HCT116 (cell line): Measurements from ENCODE around the gene ATXN7L3B.

Source experiments
- EZH2 ChIP-seq: fragments of 200-600 bp; sonication (generic); IDR thresholded peaks from 2 replicates; pipeline ENCODE4 v1.6.1; 2017; ENCODE audit warnings: antibody characterized with exemption, mixed run types
- TF ChIP-seq, protein P1 (sequence below), 3 experiments: fragments of 200-600 bp in 1 of 3; sonication (generic) in 1 of 3; IDR thresholded peaks in 2 of 3; conservative IDR thresholded peaks in 1 of 3; 2 replicates each; pipeline ENCODE4 v1.5.1; 2012 to 2017; ENCODE audit warnings: low read depth in 2 of 3, low read length in 2 of 3, antibody characterized with exemption in 1 of 3, borderline replicate concordance in 1 of 3, control low read depth in 1 of 3, mild to moderate bottlenecking in 1 of 3, mixed read lengths in 1 of 3, mixed run types in 1 of 3, moderate library complexity in 1 of 3; ENCODE audit not compliant: insufficient read depth in 1 of 3

DNA sequence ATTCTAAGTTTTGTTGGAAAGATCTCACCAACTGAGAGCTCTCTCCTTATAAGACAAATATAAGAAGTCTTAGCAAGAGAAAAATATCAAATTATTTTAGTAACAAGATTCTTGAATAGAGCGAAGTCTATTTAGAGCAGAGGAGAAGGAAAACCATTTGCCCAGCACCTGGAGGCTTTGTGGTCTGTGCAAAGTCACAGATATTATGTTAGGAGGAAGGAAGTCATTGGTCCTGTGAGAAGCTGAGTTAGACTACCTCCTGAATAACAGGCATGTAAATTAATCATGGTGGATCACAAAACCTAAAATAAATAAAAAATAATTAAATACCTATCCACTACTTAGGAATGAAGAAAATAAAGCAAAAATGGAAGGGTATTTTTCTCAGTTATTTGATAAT is 38.4 kb upstream of the ATXN7L3B start:
- TF ChIP-seq, protein P1, sequence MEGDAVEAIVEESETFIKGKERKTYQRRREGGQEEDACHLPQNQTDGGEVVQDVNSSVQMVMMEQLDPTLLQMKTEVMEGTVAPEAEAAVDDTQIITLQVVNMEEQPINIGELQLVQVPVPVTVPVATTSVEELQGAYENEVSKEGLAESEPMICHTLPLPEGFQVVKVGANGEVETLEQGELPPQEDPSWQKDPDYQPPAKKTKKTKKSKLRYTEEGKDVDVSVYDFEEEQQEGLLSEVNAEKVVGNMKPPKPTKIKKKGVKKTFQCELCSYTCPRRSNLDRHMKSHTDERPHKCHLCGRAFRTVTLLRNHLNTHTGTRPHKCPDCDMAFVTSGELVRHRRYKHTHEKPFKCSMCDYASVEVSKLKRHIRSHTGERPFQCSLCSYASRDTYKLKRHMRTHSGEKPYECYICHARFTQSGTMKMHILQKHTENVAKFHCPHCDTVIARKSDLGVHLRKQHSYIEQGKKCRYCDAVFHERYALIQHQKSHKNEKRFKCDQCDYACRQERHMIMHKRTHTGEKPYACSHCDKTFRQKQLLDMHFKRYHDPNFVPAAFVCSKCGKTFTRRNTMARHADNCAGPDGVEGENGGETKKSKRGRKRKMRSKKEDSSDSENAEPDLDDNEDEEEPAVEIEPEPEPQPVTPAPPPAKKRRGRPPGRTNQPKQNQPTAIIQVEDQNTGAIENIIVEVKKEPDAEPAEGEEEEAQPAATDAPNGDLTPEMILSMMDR (IDR thresholded peaks at IDR 0.05 in 2 of 3, conservative IDR thresholded peaks at IDR 0.05 in 1 of 3; ENCODE audit: borderline replicate concordance in 1 of 3, insufficient read depth in 1 of 3, low read depth in 2 of 3, low read length in 2 of 3), result no peak
- TF ChIP-seq EZH2, result no peak
